IPS-18a (cell line): Measurements from ENCODE around the gene FUT9.

ENCODE experiments used
- H3K27ac ChIP-seq: one replicate; pipeline ENCODE4 v1.5.1; 2013; ENCODE audit warnings: low read length
- H3K27me3 ChIP-seq: one replicate; pipeline ENCODE4 v1.6.1; 2013; ENCODE audit warnings: mild to moderate bottlenecking, low read length; ENCODE audit not compliant: control insufficient read depth, insufficient read depth
- H3K36me3 ChIP-seq: one replicate; pipeline ENCODE4 v1.6.1; 2013; ENCODE audit warnings: low read depth, low read length; ENCODE audit not compliant: control insufficient read depth
- H3K4me1 ChIP-seq: one replicate; pipeline ENCODE4 v1.6.1; 2013; ENCODE audit warnings: low read depth, low read length; ENCODE audit not compliant: control insufficient read depth
- H3K4me3 ChIP-seq: one replicate; pipeline ENCODE4 v1.5.1; 2013; ENCODE audit warnings: low read length
- H3K9ac ChIP-seq: one replicate; pipeline ENCODE4 v1.6.1; 2013; ENCODE audit warnings: mild to moderate bottlenecking, low read length, moderate library complexity
- H3K9me3 ChIP-seq: one replicate; pipeline ENCODE4 v1.6.1; 2013; ENCODE audit warnings: low read depth, low read length; ENCODE audit not compliant: control insufficient read depth

The FUT9 gene

DNA sequence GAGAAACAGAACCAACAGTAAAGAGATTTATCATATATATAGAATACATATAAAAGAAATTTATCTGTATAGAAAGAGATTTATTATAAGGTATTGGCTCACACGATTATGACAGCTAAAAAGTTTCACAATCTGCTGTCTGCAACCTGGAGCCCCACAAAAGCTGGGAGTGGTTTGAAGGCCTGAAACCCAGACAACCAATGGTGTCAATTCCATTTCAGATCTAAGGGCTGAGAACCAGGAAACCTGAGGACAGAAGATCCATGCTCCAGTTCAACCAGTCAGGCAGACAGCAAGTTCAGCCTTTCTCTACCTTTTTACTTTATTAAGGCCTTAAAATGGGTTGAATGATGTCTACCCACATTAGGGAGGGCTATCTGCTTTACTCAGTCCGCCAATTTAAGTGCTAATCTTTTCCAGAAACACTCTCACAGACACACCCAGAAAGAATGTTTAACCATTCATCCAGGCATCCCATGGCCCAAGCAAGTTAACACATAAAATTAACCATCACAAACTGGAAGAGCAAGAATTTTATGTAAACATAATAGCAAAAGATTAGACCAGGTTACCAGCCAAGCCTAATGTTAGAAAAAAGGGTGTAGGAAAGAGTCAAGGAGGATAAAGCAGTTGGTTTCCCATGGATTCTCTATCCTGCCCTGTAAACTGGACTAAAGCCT lies 170.9 kb downstream of the FUT9 start:
- H3K36me3 ChIP-seq = no peaks in the 10 kb centered on the region
- H3K9ac ChIP-seq = no peak overlapping the region
- H3K9me3 ChIP-seq = no peaks in the 10 kb centered on the region
- H3K4me1 ChIP-seq = peaks cover 36% of the 10 kb centered on the region
- H3K4me3 ChIP-seq = no peak overlapping the region
- no peak overlapping the region for H3K27ac ChIP-seq
- no peaks in the 10 kb centered on the region for H3K27me3 ChIP-seq

DNA sequence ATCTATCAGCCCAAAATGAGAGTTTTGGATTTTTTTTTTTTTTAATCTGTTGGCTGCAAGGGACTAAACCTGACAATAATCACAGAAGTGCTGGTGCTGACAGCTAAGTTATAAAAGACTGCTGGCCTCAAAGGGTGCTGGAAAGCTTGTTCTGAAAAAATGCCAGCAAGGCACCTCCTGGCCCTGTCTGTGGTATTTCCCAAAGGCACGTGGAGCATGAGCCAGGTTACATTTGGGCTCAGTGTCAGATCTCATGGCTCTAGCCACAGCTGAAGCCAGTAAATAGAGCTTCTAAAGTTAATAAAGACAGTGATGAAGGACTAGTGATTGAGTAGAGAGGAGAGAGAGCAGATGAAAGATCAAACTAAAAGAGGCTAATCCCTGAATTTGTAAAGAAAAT lies 178.9 kb downstream of the FUT9 start:
- no peak overlapping the region for H3K4me3 ChIP-seq
- H3K27ac ChIP-seq = no peak overlapping the region
- peaks cover 4% of the 10 kb centered on the region for H3K4me1 ChIP-seq
- no peaks in the 10 kb centered on the region for H3K27me3 ChIP-seq
- no peak overlapping the region for H3K9ac ChIP-seq
- no peaks in the 10 kb centered on the region for H3K36me3 ChIP-seq
- H3K9me3 ChIP-seq = no peaks in the 10 kb centered on the region

DNA sequence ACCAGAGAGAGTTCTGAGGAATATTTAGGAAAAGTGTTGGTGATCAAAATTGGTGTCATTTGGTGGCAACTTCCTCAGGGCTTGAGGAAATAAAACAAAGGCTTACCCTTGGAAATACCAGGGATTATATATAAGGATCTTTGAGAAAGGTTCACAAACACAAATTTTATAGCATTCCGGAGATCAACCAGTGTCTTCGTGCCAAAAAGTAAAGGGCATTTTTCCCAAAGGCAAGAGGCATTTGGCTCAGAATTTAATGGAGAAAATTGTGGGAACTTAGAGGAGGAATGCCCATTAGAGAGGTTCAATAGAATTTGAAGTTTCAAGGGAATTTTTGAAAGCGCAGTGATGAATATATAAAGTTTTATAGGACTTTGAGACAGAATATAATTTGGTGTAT lies 179.5 kb downstream of the FUT9 start:
- peaks cover 4% of the 10 kb centered on the region for H3K4me1 ChIP-seq
- no peaks in the 10 kb centered on the region for H3K27me3 ChIP-seq
- H3K9me3 ChIP-seq = no peaks in the 10 kb centered on the region
- no peak overlapping the region for H3K4me3 ChIP-seq
- no peak overlapping the region for H3K27ac ChIP-seq
- no peak overlapping the region for H3K9ac ChIP-seq
- no peaks in the 10 kb centered on the region for H3K36me3 ChIP-seq

DNA sequence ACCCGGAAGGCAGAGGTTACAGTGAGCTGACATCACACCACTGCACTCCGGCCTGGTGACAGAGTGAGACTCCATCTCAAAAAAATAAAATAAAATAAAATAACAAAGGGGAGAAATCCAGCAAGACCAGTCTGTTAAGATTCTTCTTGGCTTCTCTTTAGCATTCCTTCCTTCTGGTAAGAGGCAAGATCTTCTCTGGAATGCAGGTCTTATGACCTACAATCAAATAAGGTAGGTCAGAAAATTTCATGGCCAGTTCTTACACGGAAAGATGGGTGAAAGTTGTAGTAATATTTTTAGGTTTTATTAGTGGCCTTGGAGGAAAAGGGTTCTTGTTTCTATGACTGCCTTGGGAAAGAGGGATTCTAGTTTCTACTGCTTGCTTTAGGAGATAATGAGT lies 180.9 kb downstream of the FUT9 start:
- no peak overlapping the region for H3K4me3 ChIP-seq
- H3K9ac ChIP-seq = no peak overlapping the region
- no peaks in the 10 kb centered on the region for H3K27me3 ChIP-seq
- H3K4me1 ChIP-seq = peaks cover 4% of the 10 kb centered on the region
- no peak overlapping the region for H3K27ac ChIP-seq
- H3K36me3 ChIP-seq = no peaks in the 10 kb centered on the region
- H3K9me3 ChIP-seq = no peaks in the 10 kb centered on the region

DNA sequence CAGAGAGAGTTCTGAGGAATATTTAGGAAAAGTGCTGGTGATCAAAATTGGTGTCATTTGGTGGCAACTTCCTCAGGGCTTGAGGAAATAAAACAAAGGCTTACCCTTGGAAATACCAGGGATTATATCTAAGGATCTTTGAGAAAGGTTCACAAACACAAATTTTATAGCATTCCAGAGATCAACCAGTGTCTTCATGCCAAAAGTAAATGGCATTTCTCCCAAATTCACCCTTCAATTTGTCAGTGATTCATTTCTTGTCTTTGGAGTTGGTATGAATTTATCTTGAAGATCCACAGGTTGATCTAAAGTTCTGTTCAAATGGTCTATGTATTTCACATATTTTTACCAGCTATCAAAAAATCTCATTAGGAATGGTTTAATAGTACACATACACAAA lies 181.5 kb downstream of the FUT9 start:
- Histone ChIP-seq H3K36me3 (no peaks in the 10 kb centered on the region), H3K9me3 (no peaks in the 10 kb centered on the region), H3K27ac (no peak overlapping the region), H3K4me3 (no peak overlapping the region), H3K27me3 (no peaks in the 10 kb centered on the region), H3K9ac (no peak overlapping the region), H3K4me1 (peaks cover 4% of the 10 kb centered on the region)

DNA sequence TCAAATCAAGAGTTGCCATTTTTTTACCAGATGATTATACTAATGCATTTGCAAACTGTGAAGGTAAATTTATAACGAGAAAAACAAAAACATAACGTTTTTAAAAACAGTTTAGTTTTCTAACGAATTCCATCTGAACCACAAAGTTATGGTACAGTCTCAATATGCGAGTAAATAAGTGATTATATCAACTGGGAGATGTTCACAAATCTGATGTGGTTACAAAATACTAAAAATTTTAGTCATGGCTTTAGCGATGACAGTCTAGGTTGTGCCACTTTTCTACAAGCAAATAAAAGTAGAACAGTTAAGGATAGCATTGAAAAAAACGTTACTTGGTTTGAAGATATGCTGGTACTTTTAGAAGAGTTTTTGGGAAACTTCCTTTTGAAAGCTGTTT lies 186.8 kb downstream of the FUT9 start:
- H3K4me3 ChIP-seq = no peak overlapping the region
- H3K9ac ChIP-seq = no peak overlapping the region
- H3K27me3 ChIP-seq = no peaks in the 10 kb centered on the region
- no peak overlapping the region for H3K27ac ChIP-seq
- no peaks in the 10 kb centered on the region for H3K36me3 ChIP-seq
- H3K4me1 ChIP-seq = no peaks in the 10 kb centered on the region
- H3K9me3 ChIP-seq = no peaks in the 10 kb centered on the region

DNA sequence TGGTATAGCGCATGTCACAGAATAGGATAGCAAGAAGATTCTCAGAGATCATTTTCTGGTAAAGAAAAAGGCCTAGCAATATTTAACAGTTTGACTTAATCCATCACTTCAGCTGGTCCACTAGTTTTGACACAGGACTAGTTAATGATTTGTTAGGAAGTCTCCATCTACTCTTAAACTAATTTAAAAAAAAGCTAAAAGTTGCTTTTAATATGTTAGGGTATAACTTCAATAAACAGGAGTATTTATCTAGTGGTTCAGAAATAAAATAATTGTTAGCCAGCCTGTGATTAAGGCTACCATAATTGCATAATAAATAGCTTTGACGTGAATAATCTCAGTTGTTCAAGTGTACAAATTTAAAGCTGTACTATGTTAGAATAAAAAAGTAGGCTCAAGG lies 195.6 kb downstream of the FUT9 start:
- Histone ChIP-seq H3K9me3 (no peaks in the 10 kb centered on the region), H3K9ac (no peak overlapping the region), H3K36me3 (no peaks in the 10 kb centered on the region), H3K27ac (no peak overlapping the region), H3K4me1 (no peaks in the 10 kb centered on the region), H3K4me3 (no peak overlapping the region), H3K27me3 (no peaks in the 10 kb centered on the region)

DNA sequence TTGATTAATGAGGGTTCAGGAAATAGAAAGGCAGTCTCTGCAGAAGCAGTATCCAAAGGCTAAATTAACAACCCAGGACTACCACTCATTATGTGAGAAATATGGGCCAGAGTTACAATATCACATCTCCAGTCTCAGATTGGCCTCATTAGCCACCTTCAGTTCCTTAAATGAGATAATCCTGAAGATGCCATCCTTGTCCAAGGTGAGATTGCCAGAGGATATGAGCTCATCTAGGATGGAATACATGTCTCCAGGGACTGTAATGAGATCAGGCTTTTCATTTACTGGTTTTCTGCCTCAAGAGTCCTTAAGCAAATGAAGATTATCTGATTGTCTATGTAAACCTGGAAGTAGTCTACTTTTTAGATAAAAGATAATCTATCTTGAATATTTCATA lies 196.3 kb downstream of the FUT9 start:
- no peaks in the 10 kb centered on the region for H3K27me3 ChIP-seq
- H3K4me1 ChIP-seq = no peaks in the 10 kb centered on the region
- no peaks in the 10 kb centered on the region for H3K9me3 ChIP-seq
- H3K36me3 ChIP-seq = no peaks in the 10 kb centered on the region
- H3K9ac ChIP-seq = no peak overlapping the region
- no peak overlapping the region for H3K4me3 ChIP-seq
- no peak overlapping the region for H3K27ac ChIP-seq

DNA sequence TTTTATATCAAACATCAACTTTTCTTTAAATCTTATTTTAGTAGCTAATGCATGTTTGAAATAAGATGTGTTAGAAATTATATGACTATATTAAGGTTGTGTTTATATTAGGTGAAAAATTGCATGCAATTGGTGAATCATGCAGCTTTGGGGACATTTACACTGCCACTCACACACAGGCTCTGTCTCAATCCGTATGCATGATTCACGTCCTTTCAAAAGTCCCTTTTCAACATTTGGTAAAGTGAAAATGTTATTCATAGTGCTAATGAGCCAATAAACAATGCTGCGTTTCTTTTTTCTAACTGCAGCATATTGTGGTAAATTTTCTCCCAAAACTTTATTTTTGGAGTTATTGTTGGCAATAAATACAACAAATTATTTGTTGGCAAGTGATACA lies 198.0 kb downstream of the FUT9 start:
- no peaks in the 10 kb centered on the region for H3K4me1 ChIP-seq
- H3K27me3 ChIP-seq = no peaks in the 10 kb centered on the region
- H3K9ac ChIP-seq = no peak overlapping the region
- no peaks in the 10 kb centered on the region for H3K36me3 ChIP-seq
- no peaks in the 10 kb centered on the region for H3K9me3 ChIP-seq
- no peak overlapping the region for H3K27ac ChIP-seq
- no peak overlapping the region for H3K4me3 ChIP-seq

DNA sequence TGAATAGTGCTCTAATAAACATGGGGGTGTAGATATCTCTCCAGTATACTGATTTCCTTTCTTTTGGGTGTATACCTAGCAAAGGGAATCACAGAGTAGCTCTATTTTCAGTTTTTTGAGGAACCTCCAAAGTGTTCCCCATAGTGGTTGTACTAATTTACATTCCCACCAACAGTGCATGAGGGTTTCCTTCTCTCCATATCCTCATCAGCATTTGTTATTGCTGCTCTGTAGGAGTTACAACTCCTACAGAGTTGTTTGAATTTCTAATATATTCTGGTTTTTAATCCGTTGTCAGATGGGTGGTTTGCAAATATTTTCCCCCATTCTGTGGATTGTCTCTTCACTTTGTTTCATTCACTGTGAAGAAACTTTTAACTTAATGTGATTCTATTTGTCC lies 207.9 kb downstream of the FUT9 start:
- no peaks in the 10 kb centered on the region for H3K36me3 ChIP-seq
- no peak overlapping the region for H3K9ac ChIP-seq
- H3K27ac ChIP-seq = no peak overlapping the region
- H3K9me3 ChIP-seq = no peaks in the 10 kb centered on the region
- peaks cover 20% of the 10 kb centered on the region for H3K4me1 ChIP-seq
- H3K4me3 ChIP-seq = no peak overlapping the region
- H3K27me3 ChIP-seq = no peaks in the 10 kb centered on the region

DNA sequence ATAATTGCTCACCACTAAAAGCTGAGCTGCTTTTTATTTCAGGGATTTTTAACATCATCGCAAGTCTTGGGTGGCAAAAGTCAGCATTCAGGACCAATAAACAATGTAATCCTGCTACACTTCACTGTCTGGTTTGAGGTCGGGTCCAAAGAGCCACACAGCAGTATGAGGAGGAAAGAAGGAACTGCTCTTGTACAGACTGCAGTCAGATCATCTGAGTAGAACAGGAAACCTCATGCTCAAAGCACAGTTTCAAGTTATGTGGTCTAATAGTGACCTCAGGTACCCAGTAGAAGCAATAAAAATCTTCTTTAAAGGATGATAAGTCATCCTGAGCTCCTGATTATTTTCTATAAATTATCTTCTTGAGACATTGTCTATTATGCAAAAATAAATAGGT lies 211.4 kb downstream of the FUT9 start:
- Histone ChIP-seq H3K9ac (no peak overlapping the region), H3K36me3 (no peaks in the 10 kb centered on the region), H3K27me3 (no peaks in the 10 kb centered on the region), H3K9me3 (no peaks in the 10 kb centered on the region), H3K4me3 (no peak overlapping the region), H3K27ac (no peak overlapping the region), H3K4me1 (peaks cover 26% of the 10 kb centered on the region)

DNA sequence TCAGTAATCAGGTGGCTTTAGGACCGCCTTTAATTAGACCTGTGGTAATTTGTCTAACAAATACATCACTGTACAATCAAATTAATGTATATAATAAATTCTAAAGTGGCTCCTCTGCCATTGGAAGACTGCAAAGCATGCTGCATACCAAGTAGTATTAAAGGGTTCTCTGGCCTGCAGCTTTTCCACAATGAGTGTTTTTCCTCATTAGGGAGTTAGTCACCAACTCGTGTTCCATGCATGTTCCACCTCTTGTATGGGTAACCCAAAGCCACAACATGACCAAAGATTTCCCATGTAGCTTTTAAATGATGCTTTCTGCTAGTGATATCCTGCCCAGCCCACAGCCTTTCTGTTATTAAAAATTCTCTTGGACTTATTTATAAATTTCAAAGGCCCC lies 218.7 kb downstream of the FUT9 start:
- Histone ChIP-seq H3K4me1 (peaks cover 5% of the 10 kb centered on the region), H3K36me3 (no peaks in the 10 kb centered on the region), H3K27ac (no peak overlapping the region), H3K9ac (no peak overlapping the region), H3K27me3 (no peaks in the 10 kb centered on the region), H3K4me3 (no peak overlapping the region), H3K9me3 (no peaks in the 10 kb centered on the region)
